ENCODE data around the gene MAML2. TPM values are rescaled to one million over a fixed set of nuclear protein-coding genes. Genes with fewer than 3 reads are reported as not detected.

Gene MAML2
- total and polyA plus RNA-seq, 9 of the 15 experiments (the other 6 are each of a cell fraction or from before 2014, with no cell fraction given), result 0.79 to 6.8 (median 4.8) TPM

- 42% methylated on average over 3 of the region's 3 CpGs for WGBS (ENCODE audit: insufficient coverage, low coverage, missing lambda C conversion rate)
- Histone ChIP-seq H2AFZ (ENCODE audit: low read depth, low read length) (no peak overlapping the region), H3K4me2 (ENCODE audit: insufficient read depth, low read length) (no peak overlapping the region), H3K9me1 (ENCODE audit: control insufficient read depth, insufficient read depth, low read length) (no peaks in the 10 kb centered on the region), H3K9me3 (replicated peaks; ENCODE audit: control insufficient read depth, insufficient read depth, low read depth, low read length) (no peaks in the 10 kb centered on the region), H3K36me3 (ENCODE audit: control insufficient read depth, insufficient read depth, low read length) (no peaks in the 10 kb centered on the region), H3K79me2 (ENCODE audit: control insufficient read depth, insufficient read depth, low read length) (no peaks in the 10 kb centered on the region), H3K27me3 (ENCODE audit: control insufficient read depth in 2 of 2, insufficient read depth in 2 of 2, low read length in 2 of 2) (no peaks in the 10 kb centered on the region), H3K4me3 (no peak overlapping the region), H4K20me1 (replicated peaks; ENCODE audit: control insufficient read depth, insufficient read depth, low read length) (no peaks in the 10 kb centered on the region), H3K27ac (ENCODE audit: extremely low read depth, low read depth, low read length) (no peak overlapping the region), H3K9ac (ENCODE audit: insufficient read depth in 1 of 2, low read depth in 2 of 2, low read length in 2 of 2) (no peak overlapping the region), H3K4me1 (replicated peaks in 1 of 2; ENCODE audit: control insufficient read depth in 2 of 2, insufficient read depth in 2 of 2, low read length in 2 of 2) (no peaks in the 10 kb centered on the region)
- in situ Hi-C loops (cut with MboI), result no loop called here
- no TSS peak for BruUV-seq (replicated peaks)
- intact Hi-C loops (cut with micrococcal nuclease), result no loop called here
- CTCF ChIA-PET (ENCODE audit: low intra/inter-chr PET ratio), result no interaction called here
- no peak for DNase-seq (ENCODE audit: extremely low read depth in 1 of 4, low spot score in 3 of 4)
- ATAC-seq, result no peak
- no peak for FAIRE-seq
- TF ChIP-seq MGA (IDR thresholded peaks at IDR 0.05) (no peak), NR2C1 (IDR thresholded peaks at IDR 0.05) (no peak), NR2C1 (tag; IDR thresholded peaks at IDR 0.05) (no peak), ZNF77 (CRISPR knock-in tag; IDR thresholded peaks at IDR 0.05) (no peak), STAT5A (IDR thresholded peaks at IDR 0.05; ENCODE audit: borderline replicate concordance, low read length) (no peak), VEZF1 (CRISPR knock-in tag; IDR thresholded peaks at IDR 0.05) (no peak), RFX5 (IDR thresholded peaks at IDR 0.05; ENCODE audit: low read depth, low read length) (no peak), KDM5B (IDR thresholded peaks at IDR 0.05; ENCODE audit: insufficient replicate concordance, low read depth, low read length) (no peak), SMC3 (conservative IDR thresholded peaks at IDR 0.05; ENCODE audit: insufficient read depth, low read depth, low read length) (no peak), SIN3A (IDR thresholded peaks at IDR 0.05; ENCODE audit: borderline replicate concordance in 2 of 2, control insufficient read depth in 1 of 2, low read depth in 2 of 2, low read length in 2 of 2) (no peak)
- POLR2A ChIA-PET, result interaction anchor here (0.8 kb wide), 1 partner anchor 169 kb away, joined by 3 read pairs; no protein-coding TSS in a partner anchor
Measured at GRCh38 chr11:96035740-96036078, 307.3 kb downstream of the MAML2 start.

All from K562 (cell line).